HepG2 (cell line): ENCODE measurements around the gene PDLIM5. TPM values are rescaled to one million over a fixed set of nuclear protein-coding genes. Genes with fewer than 3 reads are reported as not detected.

Experiments used
- AHDC1 ChIP-seq: sonication (generic); formaldehyde crosslinking; IDR thresholded peaks from 2 replicates; pipeline ENCODE4 v1.5.1; 2020; ENCODE audit warnings: mild to moderate bottlenecking, missing genetic modification reagents, borderline replicate concordance
- ARHGAP35 ChIP-seq: sonication (generic); formaldehyde crosslinking; IDR thresholded peaks from 2 replicates; pipeline ENCODE4 v1.9.0; 2022; ENCODE audit warnings: mild to moderate bottlenecking, inconsistent platforms, moderate library complexity, missing genetic modification reagents, borderline replicate concordance
- ATF7 ChIP-seq, 2 experiments: fragments of 450-650 bp in 1 of 2; sonication (generic) in 1 of 2; formaldehyde crosslinking in 1 of 2; IDR thresholded peaks; 2 replicates each; pipeline versions ENCODE4 v1.4.0 to v1.6.1; 2016 to 2020; ENCODE audit warnings: antibody characterized with exemption in 1 of 2, mild to moderate bottlenecking in 1 of 2, missing genetic modification reagents in 1 of 2
- NFYC ChIP-seq: IDR thresholded peaks from 2 replicates; pipeline ENCODE4 v1.6.1; 2016; ENCODE audit warnings: missing genetic modification reagents, missing compliant biosample characterization
- PAWR ChIP-seq: sonication (generic); formaldehyde crosslinking; IDR thresholded peaks from 2 replicates; pipeline ENCODE4 v1.4.0; 2020; ENCODE audit warnings: missing genetic modification reagents, mild to moderate bottlenecking, borderline replicate concordance
- PCBP1 ChIP-seq: fragments of 200-400 bp; formaldehyde crosslinking; IDR thresholded peaks from 2 replicates; pipeline ENCODE4 v1.6.1; 2017; ENCODE audit warnings: mild to moderate bottlenecking, low read depth, low read length, borderline replicate concordance
- REST ChIP-seq, 2 experiments: IDR thresholded peaks; 2 replicates each; pipeline ENCODE4 v1.6.1; 2011 to 2012; ENCODE audit warnings: low read length in 2 of 2, borderline replicate concordance in 1 of 2, low read depth in 1 of 2, mild to moderate bottlenecking in 1 of 2, moderate library complexity in 1 of 2
- ZNF652 ChIP-seq: IDR thresholded peaks from 2 replicates; pipeline ENCODE4 v1.6.1; 2016; ENCODE audit warnings: low read depth, borderline replicate concordance
- ZNF792 ChIP-seq: IDR thresholded peaks from 2 replicates; pipeline ENCODE4 v1.6.1; 2016
- ZSCAN12 ChIP-seq: sonication (generic); formaldehyde crosslinking; IDR thresholded peaks from 2 replicates; pipeline ENCODE4 v1.9.0; 2021; ENCODE audit warnings: mild to moderate bottlenecking, missing genetic modification reagents
- polyA plus RNA-seq, 8 experiments: library from polyadenylated mRNA; depleted of rRNA in 3 of 8; stranded (reverse) in 7 of 8; unstranded in 1 of 8; fragments of >200 nt; fragmentation: Illumina TruSeq in 4 of 8; extraction: Trizol in 4 of 8; gene quantifications; 2 replicates each; pipeline versions ENCODE4 v1.2.1 to v1.2.3, GENCODE V29; 2011 to 2016; ENCODE audit warnings: low read depth in 4 of 8, missing spikeins in 1 of 8, mixed read lengths in 1 of 8; ENCODE audit not compliant: insufficient read depth in 1 of 8
- total RNA-seq, 5 experiments: library from RNA; depleted of rRNA; stranded (reverse); fragments of >200 nt; fragmentation: Illumina TruSeq; extraction: Trizol; gene quantifications; 2 replicates each; pipeline ENCODE4 v1.2.3, GENCODE V29; 2016; ENCODE audit warnings: low read depth in 1 of 5

PDLIM5 gene
- total and polyA plus RNA-seq, 2 of the 13 experiments (the other 11 are each of a cell fraction or from before 2014, with no cell fraction given) = 52.8 to 119 TPM

- TF ChIP-seq ZNF652 = no peak
- TF ChIP-seq ARHGAP35 = no peak
- no peak for TF ChIP-seq ZSCAN12 (CRISPR knock-in tag)
- no peak for TF ChIP-seq ATF7 (IDR thresholded peaks at IDR 0.05)
- no peak for TF ChIP-seq ATF7 (CRISPR knock-in tag; IDR thresholded peaks at IDR 0.05)
- TF ChIP-seq PAWR (CRISPR knock-in tag) = no peak
- no peak for TF ChIP-seq REST (IDR thresholded peaks at IDR 0.05; ENCODE audit: borderline replicate concordance in 1 of 2, low read depth in 1 of 2, low read length in 2 of 2)
- TF ChIP-seq PCBP1 = no peak
- no peak for TF ChIP-seq AHDC1 (CRISPR knock-in tag)
- no peak for TF ChIP-seq NFYC (CRISPR knock-in tag)
- TF ChIP-seq ZNF792 (CRISPR knock-in tag) = no peak
Measured at GRCh38 chr4:94613248-94613647, 161.5 kb downstream of the PDLIM5 start (continued).
